WTC11 (cell line): ENCODE results near the gene NEURL3.

ENCODE experiments used
- FOXK1 ChIP-seq: sonication (generic); formaldehyde crosslinking; IDR thresholded peaks from 2 replicates; pipeline ENCODE4 v1.8.0; 2022; ENCODE audit warnings: mild to moderate bottlenecking, moderate library complexity, missing genetic modification reagents
- TF ChIP-seq, protein P1 (sequence below): sonication (generic); formaldehyde crosslinking; IDR thresholded peaks from 2 replicates; pipeline ENCODE4 v1.8.1; 2022; ENCODE audit warnings: low read depth, mild to moderate bottlenecking, moderate library complexity, missing genetic modification reagents, borderline replicate concordance
- TF ChIP-seq, protein P2 (sequence below): fragments of 200-600 bp; IDR thresholded peaks from 2 replicates; pipeline ENCODE4 v1.8.0; 2022; ENCODE audit warnings: antibody characterized with exemption

GRCh38 chr2:96514521-96514920, 9.4 kb upstream of the NEURL3 start:
- no peak for TF ChIP-seq FOXK1 (CRISPR knock-in tag)
- TF ChIP-seq, protein P1, sequence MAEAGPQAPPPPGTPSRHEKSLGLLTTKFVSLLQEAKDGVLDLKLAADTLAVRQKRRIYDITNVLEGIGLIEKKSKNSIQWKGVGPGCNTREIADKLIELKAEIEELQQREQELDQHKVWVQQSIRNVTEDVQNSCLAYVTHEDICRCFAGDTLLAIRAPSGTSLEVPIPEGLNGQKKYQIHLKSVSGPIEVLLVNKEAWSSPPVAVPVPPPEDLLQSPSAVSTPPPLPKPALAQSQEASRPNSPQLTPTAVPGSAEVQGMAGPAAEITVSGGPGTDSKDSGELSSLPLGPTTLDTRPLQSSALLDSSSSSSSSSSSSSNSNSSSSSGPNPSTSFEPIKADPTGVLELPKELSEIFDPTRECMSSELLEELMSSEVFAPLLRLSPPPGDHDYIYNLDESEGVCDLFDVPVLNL (CRISPR knock-in tag), result no peak
- TF ChIP-seq, protein P2, sequence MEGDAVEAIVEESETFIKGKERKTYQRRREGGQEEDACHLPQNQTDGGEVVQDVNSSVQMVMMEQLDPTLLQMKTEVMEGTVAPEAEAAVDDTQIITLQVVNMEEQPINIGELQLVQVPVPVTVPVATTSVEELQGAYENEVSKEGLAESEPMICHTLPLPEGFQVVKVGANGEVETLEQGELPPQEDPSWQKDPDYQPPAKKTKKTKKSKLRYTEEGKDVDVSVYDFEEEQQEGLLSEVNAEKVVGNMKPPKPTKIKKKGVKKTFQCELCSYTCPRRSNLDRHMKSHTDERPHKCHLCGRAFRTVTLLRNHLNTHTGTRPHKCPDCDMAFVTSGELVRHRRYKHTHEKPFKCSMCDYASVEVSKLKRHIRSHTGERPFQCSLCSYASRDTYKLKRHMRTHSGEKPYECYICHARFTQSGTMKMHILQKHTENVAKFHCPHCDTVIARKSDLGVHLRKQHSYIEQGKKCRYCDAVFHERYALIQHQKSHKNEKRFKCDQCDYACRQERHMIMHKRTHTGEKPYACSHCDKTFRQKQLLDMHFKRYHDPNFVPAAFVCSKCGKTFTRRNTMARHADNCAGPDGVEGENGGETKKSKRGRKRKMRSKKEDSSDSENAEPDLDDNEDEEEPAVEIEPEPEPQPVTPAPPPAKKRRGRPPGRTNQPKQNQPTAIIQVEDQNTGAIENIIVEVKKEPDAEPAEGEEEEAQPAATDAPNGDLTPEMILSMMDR, result no peak
